Measurements from ENCODE around the gene PDSS2. TPM values are rescaled to one million over a fixed set of nuclear protein-coding genes. Genes with fewer than 3 reads are reported as not detected.

PDSS2 gene
- total RNA-seq, 3 donors from 2014 or later (not counting 1 experiment from before 2014, with no cell fraction given) = 11.2 to 15.5 (median 14.2) TPM

DNA sequence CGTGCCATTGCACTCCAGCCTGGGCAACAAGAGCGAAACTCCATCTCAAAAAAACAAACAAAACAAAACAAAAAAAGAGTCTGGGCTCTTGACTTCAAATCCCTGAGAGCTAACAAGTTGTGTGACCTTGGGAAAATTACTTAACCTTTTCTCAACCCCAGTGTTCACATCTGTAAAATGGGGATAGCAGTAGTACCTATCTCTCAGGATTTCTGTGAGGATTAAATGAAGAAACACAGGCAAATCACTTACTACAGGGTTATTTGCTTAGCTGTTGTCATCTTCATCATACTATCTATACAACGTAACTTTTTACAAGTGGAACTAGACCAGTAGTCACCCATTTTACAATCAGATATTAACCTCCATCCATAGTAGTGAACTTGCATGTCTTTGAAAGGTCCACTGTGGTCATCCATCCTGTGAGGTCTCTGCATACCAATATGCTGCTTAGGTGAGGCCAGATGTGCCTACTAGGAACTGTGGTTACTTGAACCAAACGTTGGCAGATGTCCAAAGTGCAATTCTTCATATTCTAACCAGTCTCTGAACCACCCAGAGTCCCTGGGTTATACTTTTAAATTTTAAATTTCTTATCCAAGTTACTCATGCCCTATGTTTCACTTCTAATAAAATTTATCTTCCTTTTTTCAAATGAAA, 215.2 kb downstream of the PDSS2 start:
- no peak for DNase-seq
- no peak overlapping the region for H3K27ac ChIP-seq (ENCODE audit: low read length)
- 87% methylated on average over 4 of the region's 4 CpGs for WGBS (ENCODE audit: insufficient coverage)
- no peaks in the 10 kb centered on the region for H3K4me1 Mint-ChIP-seq
- no peak overlapping the region for H3K27ac Mint-ChIP-seq
- no peaks in the 10 kb centered on the region for H3K9me3 ChIP-seq (ENCODE audit: control insufficient read depth, insufficient read depth, low read length)
- no peaks in the 10 kb centered on the region for H3K4me1 ChIP-seq (ENCODE audit: control insufficient read depth, insufficient read depth, low read length)
- no peak overlapping the region for H3K4me3 Mint-ChIP-seq
- no peaks in the 10 kb centered on the region for H3K36me3 ChIP-seq (ENCODE audit: control insufficient read depth, insufficient read depth, low read length)
- ATAC-seq = no peak
- intact Hi-C loops (cut with micrococcal nuclease) = no loop called here
- no peaks in the 10 kb centered on the region for H3K9me3 Mint-ChIP-seq
- no peaks in the 10 kb centered on the region for H3K36me3 Mint-ChIP-seq
- H3K27me3 ChIP-seq (ENCODE audit: control insufficient read depth, insufficient read depth, low read length) = no peaks in the 10 kb centered on the region
- TF ChIP-seq, protein P1, sequence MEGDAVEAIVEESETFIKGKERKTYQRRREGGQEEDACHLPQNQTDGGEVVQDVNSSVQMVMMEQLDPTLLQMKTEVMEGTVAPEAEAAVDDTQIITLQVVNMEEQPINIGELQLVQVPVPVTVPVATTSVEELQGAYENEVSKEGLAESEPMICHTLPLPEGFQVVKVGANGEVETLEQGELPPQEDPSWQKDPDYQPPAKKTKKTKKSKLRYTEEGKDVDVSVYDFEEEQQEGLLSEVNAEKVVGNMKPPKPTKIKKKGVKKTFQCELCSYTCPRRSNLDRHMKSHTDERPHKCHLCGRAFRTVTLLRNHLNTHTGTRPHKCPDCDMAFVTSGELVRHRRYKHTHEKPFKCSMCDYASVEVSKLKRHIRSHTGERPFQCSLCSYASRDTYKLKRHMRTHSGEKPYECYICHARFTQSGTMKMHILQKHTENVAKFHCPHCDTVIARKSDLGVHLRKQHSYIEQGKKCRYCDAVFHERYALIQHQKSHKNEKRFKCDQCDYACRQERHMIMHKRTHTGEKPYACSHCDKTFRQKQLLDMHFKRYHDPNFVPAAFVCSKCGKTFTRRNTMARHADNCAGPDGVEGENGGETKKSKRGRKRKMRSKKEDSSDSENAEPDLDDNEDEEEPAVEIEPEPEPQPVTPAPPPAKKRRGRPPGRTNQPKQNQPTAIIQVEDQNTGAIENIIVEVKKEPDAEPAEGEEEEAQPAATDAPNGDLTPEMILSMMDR (IDR thresholded peaks at IDR 0.05) = no peak
- H3K27me3 Mint-ChIP-seq (ENCODE audit: low read depth in 2 of 2) = no peaks in the 10 kb centered on the region
- no peak overlapping the region for H3K4me3 ChIP-seq (ENCODE audit: low read length)

DNA sequence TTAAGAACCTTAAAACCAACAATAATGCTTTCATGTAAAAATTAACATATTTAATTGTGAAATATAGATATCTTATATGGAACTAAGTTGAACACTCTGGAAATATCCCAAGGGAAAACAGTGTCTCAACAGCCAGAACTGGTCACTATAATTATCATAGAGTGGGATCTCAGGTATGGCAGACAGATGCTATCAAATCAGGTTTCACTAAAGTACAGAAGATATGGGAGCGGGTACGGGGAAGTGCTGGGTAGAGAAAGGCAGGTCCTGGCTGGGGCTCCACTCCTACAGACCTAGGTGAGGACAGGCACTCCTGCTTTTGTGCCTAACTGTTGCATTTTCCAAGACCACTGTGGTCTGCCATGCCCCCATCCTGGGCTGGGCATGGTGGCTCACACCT, 215.9 kb downstream of the PDSS2 start:
- Mint-ChIP-seq H3K36me3 (no peaks in the 10 kb centered on the region), H3K4me3 (no peak overlapping the region), H3K9me3 (no peaks in the 10 kb centered on the region), H3K27me3 (ENCODE audit: low read depth in 2 of 2) (no peaks in the 10 kb centered on the region), H3K4me1 (no peaks in the 10 kb centered on the region), H3K27ac (no peak overlapping the region)
- Histone ChIP-seq H3K4me1 (ENCODE audit: control insufficient read depth, insufficient read depth, low read length) (no peaks in the 10 kb centered on the region), H3K27me3 (ENCODE audit: control insufficient read depth, insufficient read depth, low read length) (no peaks in the 10 kb centered on the region), H3K36me3 (ENCODE audit: control insufficient read depth, insufficient read depth, low read length) (no peaks in the 10 kb centered on the region), H3K4me3 (ENCODE audit: low read length) (no peak overlapping the region), H3K9me3 (ENCODE audit: control insufficient read depth, insufficient read depth, low read length) (no peaks in the 10 kb centered on the region), H3K27ac (ENCODE audit: low read length) (no peak overlapping the region)
- DNase-seq (no peak), ATAC-seq (no peak)
- intact Hi-C loops (cut with micrococcal nuclease) = no loop called here
- TF ChIP-seq, protein P1 (IDR thresholded peaks at IDR 0.05) = no peak
- 97% methylated on average over 2 of the region's 2 CpGs for WGBS (ENCODE audit: insufficient coverage)

DNA sequence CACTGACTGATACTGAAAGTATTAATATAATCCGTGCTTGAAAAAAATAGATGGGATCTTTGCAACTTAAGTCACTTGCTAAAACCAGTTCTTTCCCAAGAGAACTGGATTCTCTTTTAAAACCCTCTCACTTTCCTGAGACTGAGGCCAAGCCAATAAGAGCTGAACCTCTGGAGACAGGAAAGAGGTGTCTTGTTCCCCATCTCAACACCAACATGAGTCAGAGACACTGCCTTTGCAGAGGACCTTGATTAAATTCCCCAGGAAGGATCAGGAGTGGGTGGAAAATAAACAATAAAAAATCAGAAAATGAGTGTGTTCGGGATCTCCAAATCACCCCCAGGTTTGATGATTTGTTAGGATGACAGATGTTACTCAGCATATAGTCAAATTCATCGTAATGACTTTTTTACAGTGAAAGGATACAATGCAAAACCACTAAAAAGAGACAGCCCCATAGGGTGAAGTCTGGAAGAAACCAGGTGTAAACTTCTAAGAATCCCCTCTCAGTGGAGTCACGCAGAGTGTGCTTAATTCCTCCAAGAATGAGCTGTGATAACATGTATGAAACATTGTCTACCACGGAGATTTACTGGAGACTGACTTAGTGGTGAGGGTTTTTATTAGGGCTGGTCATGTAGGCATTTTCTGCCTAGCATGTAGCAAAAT, 221.2 kb downstream of the PDSS2 start:
- Histone ChIP-seq H3K27ac (ENCODE audit: low read length) (no peak overlapping the region), H3K4me3 (ENCODE audit: low read length) (no peak overlapping the region), H3K36me3 (ENCODE audit: control insufficient read depth, insufficient read depth, low read length) (peaks cover 5% of the 10 kb centered on the region), H3K27me3 (ENCODE audit: control insufficient read depth, insufficient read depth, low read length) (no peaks in the 10 kb centered on the region), H3K9me3 (ENCODE audit: control insufficient read depth, insufficient read depth, low read length) (no peaks in the 10 kb centered on the region), H3K4me1 (ENCODE audit: control insufficient read depth, insufficient read depth, low read length) (no peaks in the 10 kb centered on the region)
- Mint-ChIP-seq H3K4me1 (no peaks in the 10 kb centered on the region), H3K9me3 (peaks cover 2 to 8% of the 10 kb centered on the region in 2 donors), H3K36me3 (peaks cover 12% of the 10 kb centered on the region), H3K4me3 (no peak overlapping the region), H3K27me3 (ENCODE audit: low read depth in 2 of 2) (no peaks in the 10 kb centered on the region), H3K27ac (no peak overlapping the region)
- ATAC-seq (no peak), DNase-seq (no peak)
- 93% methylated on average over 4 of the region's 5 CpGs for WGBS (ENCODE audit: insufficient coverage)
- TF ChIP-seq, protein P1 (IDR thresholded peaks at IDR 0.05) = no peak
- intact Hi-C loops (cut with micrococcal nuclease) = no loop called here
